GM10266 (cell line): ENCODE results near the gene KCNMB1.

Experiments
- DNase-seq: peaks from one replicate; pipeline ENCODE4 v3.0.0; 2012; ENCODE audit errors: extremely low spot score
- CTCF ChIP-seq: IDR thresholded peaks from 2 replicates; pipeline ENCODE4 v1.5.1; 2012; ENCODE audit warnings: mild to moderate bottlenecking, low read depth; ENCODE audit not compliant: control insufficient read depth, insufficient read depth; ENCODE audit errors: missing control alignments

KCNMB1 gene

GRCh38 chr5:170390472-170390871 lies 1.3 kb upstream of the KCNMB1 start:
- DNase-seq, result no peak
- no peak for TF ChIP-seq CTCF

DNA sequence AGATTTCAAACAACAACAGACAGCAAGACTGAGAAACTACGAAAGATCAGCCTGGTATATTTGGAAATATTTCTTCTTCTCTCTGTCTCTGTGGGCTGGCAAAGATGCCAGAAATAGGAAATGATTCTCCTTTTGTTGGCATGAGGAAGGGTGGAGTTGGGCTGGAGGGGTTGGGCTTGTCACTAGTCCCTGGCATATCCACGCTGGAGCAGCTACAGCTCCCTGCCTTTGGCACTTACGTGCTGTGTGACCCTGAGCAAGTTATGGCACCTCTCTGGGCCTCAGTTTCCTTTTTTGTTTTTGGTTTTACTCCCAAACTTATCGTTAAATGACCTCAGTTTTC lies 354 bp upstream of the KCNMB1 start:
- TF ChIP-seq CTCF, result no peak
- no peak for DNase-seq

DNA sequence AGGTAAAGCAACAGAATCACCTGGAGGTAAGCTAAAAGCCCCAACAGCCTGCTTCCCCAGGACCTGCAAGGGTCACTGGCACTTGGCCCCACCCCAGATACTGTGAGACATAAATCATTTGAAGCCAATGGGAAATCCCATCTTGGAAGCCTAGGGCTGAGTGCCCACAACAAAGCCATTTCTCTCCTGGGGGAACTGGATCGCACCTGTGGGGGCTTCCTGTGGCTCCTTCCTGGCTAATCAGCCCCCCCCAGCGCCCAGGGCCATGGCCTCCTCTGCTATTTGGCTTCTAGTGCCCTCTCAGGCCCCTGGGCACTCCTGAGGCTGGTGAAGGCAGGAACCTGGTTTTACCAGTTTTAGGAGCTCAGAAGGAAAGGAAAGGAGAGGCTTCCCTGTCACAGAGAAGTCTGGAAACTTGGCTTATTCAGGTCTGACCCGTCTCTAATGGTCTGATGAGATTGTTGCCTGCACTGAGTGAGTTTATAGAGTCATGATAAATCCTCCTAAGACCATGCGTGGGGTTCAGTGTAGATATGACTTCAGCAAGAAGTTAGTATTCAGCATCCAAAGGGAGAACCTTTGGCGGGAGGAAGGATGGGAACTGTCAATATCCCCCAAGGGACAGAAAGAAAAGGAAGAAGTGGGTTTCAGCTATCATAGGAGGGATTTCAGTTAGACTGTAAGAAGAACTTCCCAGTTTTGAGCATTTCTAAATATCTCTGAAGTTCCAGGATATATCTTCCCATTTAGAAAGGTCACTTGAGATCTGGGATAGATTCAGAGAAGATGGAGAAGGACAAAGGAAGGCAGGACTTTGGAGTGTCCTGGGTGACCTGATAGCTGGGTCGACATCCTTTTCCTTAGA lies 1.2 kb downstream of the KCNMB1 start:
- TF ChIP-seq CTCF, result no peak
- no peak for DNase-seq

GRCh38 chr5:170386743-170387395 lies 2.3 kb downstream of the KCNMB1 start:
- no peak for DNase-seq

DNA sequence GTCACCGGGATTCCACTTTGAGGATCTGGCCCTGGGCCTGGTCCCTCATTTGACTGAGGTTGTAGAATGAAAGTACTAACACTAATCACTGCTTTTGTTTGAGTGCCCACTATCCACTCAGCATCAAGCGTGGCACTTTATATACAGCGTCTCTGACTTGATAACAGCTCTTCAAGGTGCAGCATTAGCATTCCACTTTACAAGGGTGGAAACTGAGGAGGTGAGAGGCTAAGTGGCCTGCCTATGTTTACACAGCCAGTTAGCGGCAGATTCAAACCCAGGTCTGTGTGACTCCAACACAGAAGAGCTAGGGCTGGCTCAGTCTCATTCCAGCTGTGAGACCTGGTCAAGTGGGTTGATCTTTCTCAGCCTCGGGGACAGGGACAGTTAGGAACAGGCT lies 5.9 kb downstream of the KCNMB1 start:
- no peak for TF ChIP-seq CTCF
- DNase-seq, result no peak

More at GRCh38 chr5:170386743-170387395, 2.3 kb downstream of the KCNMB1 start:
- no peak for TF ChIP-seq CTCF

DNA sequence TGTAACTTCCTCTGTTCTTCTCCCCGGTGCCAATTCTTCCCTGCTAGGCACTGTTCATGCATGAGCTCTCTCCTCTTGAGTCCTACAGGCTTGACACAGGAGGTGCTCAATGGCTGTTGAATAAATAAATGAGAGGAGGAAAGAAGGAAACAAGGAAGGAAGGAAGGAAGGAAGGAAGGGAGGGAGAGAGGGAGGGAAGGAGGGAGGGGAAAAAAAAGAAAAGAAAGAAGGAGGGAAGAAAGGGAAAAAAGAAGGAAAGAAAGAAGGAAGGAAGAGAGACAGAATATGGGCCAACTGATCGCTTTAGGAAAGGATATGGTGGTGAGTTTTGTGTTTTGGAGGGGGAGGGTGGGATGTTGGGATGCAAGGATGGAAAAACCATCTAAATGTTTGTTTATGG lies 6.4 kb downstream of the KCNMB1 start:
- TF ChIP-seq CTCF, result no peak
- no peak for DNase-seq

DNA sequence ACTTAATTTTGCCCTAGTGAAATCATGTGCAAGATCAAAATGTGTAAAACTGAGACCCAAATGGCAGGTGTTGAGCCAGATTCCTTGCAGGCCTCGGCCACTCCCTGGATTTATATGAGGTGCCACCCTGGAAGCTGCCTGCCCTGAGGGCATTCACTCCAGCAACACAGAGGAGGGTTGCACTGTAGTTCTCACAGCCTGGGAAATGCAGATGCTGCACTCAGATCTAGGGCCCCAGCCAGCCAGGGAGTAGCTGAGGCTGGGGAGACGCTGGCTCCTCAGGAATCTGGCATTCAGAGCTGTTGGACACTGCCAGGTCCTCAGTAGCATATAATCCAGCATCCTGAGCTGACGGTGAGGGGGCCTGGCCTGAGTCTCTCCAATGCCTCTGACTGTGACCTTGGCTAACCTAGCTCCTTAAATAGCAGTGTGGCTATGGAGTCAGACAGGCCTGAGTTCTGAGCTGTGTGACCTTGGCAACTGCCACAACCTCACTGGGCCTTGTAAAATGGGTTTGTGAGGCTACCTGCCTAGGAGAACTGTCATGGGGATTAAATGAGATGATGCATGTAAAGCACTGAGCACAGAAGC lies 8.7 kb downstream of the KCNMB1 start:
- DNase-seq, result no peak
- no peak for TF ChIP-seq CTCF
